ENCODE data around the gene FBP1.

Gene FBP1

DNA sequence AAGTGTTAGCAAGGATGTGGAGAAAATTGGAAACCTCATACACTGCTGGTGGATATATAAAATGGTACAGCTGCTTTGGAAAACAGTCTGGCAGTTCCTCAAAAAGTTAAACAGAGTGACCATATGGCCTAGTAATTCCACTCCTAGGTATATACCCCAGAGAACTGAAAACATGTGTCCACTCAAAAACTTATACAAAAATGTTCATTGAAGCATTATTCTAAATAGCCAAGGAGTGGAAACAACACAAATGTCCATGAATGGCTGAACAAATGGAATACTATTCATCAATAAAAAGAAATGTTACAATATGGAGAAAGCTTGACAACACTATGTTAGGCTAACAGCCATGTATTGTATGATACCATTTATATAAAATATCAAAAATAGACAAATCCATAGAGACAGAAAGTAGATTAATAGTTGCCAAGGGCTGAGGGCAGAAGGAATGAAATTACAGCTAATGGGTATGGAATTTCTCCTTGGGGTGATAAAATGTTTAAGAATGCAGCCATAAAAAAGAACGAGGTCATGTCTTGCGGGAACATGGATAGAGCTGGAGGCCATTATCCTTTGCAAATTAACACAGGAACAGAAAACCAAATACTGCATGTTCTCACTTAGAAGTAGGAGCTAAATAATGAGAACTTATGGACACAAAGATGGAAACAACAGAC is 33.6 kb upstream of the FBP1 start:
- Histone ChIP-seq H3K4me3 (ENCODE audit: low read length) (no peak overlapping the region), H3K4me1 (ENCODE audit: control insufficient read depth, low read depth, low read length) (peaks cover 1% of the 10 kb centered on the region), H2BK5ac (ENCODE audit: low read length) (no peak overlapping the region), H3K79me2 (ENCODE audit: control insufficient read depth, insufficient read depth, low read length) (no peaks in the 10 kb centered on the region), H3K4me2 (ENCODE audit: low read length) (no peak overlapping the region), H3K79me1 (ENCODE audit: low read length) (no peaks in the 10 kb centered on the region), H2BK120ac (ENCODE audit: low read depth, low read length) (no peak overlapping the region), H3K56ac (ENCODE audit: low read length) (no peak overlapping the region), H4K5ac (ENCODE audit: low read length) (no peak overlapping the region), H3K9ac (ENCODE audit: low read length) (no peak overlapping the region), H3K23ac (ENCODE audit: low read length) (no peak overlapping the region), H2AK5ac (ENCODE audit: low read length) (no peak overlapping the region), H3K18ac (ENCODE audit: low read length) (no peak overlapping the region), H4K8ac (ENCODE audit: low read depth, low read length) (no peak overlapping the region), H2BK15ac (replicated peaks; ENCODE audit: low read depth) (no peak overlapping the region), H3K4ac (ENCODE audit: low read depth, low read length) (no peak overlapping the region), H3K27ac (ENCODE audit: low read depth, low read length) (no peak overlapping the region), H3K36me3 (ENCODE audit: control insufficient read depth, insufficient read depth, low read length) (no peaks in the 10 kb centered on the region), H3K27me3 (ENCODE audit: insufficient read depth, low read length, poor library complexity) (no peaks in the 10 kb centered on the region)
- WGBS (ENCODE audit: extremely low coverage, insufficient coverage, low lambda C conversion rate), result no CpG with 5 or more reads among the region's 2 CpGs
- DNase-seq, result peak; percentile 58

DNA sequence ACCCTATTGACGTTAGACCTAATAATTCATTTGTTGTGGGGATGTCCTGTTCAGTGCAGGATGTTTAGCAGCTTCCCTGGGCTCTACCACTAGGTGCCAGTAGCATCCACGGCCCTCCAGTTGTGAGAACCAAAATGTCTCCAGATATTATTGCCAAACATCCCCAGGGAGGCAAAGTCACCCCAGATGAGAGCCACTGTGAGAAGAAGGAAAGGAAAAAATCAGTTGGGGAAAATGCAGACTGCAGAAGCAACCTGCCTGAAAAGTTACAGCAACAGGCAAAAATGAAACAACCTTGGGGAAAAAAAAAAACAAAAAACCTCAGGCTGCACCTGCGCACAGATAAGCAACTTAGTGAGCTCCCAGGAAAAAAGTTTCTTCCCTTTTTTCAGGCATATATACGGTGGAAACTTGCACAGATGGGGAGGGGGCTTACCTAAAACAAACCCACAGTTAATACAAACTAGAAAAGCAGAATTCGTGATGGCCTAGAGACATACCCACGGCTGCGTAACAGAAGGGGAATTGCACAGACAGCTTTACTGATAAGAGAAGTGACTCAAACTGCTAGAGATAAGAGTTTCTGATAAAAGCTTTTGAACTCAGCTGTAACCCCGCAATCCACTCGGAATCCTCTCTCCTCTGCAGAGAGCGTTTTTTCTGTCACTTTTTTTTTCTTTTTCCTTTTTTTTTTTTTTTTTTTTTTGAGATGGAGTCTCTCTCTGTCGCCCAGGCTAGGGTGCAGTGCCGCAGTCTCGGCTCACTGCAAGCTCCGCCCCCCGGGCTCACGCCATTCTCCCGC is 29.8 kb upstream of the FBP1 start:
- Histone ChIP-seq H3K79me2 (ENCODE audit: control insufficient read depth, insufficient read depth, low read length) (no peaks in the 10 kb centered on the region), H3K4me2 (ENCODE audit: low read length) (no peak overlapping the region), H3K9ac (ENCODE audit: low read length) (no peak overlapping the region), H2BK15ac (replicated peaks; ENCODE audit: low read depth) (no peak overlapping the region), H3K79me1 (ENCODE audit: low read length) (no peaks in the 10 kb centered on the region), H3K27ac (ENCODE audit: low read depth, low read length) (peak overlapping the region; percentile 44), H3K36me3 (ENCODE audit: control insufficient read depth, insufficient read depth, low read length) (no peaks in the 10 kb centered on the region), H3K4me3 (ENCODE audit: low read length) (no peak overlapping the region), H3K27me3 (ENCODE audit: insufficient read depth, low read length, poor library complexity) (no peaks in the 10 kb centered on the region), H3K4ac (ENCODE audit: low read depth, low read length) (no peak overlapping the region), H2AK5ac (ENCODE audit: low read length) (no peak overlapping the region), H3K18ac (ENCODE audit: low read length) (no peak overlapping the region), H4K5ac (ENCODE audit: low read length) (no peak overlapping the region), H3K56ac (ENCODE audit: low read length) (no peak overlapping the region), H2BK120ac (ENCODE audit: low read depth, low read length) (no peak overlapping the region), H3K4me1 (ENCODE audit: control insufficient read depth, low read depth, low read length) (peaks cover 1% of the 10 kb centered on the region), H3K23ac (ENCODE audit: low read length) (no peak overlapping the region), H2BK5ac (ENCODE audit: low read length) (no peak overlapping the region), H4K8ac (ENCODE audit: low read depth, low read length) (no peak overlapping the region)
- WGBS (ENCODE audit: extremely low coverage, insufficient coverage, low lambda C conversion rate), result no CpG with 5 or more reads among the region's 17 CpGs
- peak; percentile 81 for DNase-seq

DNA sequence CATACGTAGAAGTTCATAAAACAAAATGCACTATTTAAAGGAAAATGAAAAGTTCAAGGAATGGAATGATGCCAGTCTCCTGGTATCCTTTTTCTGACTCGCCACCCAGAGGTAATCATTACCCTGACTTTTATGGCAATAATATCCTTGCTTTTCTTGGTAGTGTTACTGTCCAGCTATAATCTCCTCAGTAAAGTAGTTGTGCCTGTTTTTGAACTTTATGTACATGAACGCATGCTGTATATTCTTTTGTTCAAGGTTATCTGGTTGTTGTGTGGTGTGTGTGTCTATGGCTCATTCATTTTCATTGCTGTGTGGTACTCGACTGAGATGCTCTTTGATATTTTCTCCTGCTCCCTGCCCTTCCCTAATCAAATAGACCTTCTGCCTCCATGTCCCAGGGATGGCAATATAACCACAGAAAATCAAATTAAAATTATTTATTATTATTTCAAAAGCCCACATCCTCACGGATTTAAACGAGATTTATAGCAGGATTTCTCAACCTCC is 29.2 kb upstream of the FBP1 start:
- Histone ChIP-seq H3K23ac (ENCODE audit: low read length) (no peak overlapping the region), H3K27ac (ENCODE audit: low read depth, low read length) (no peak overlapping the region), H3K4ac (ENCODE audit: low read depth, low read length) (no peak overlapping the region), H3K79me1 (ENCODE audit: low read length) (no peaks in the 10 kb centered on the region), H3K4me1 (ENCODE audit: control insufficient read depth, low read depth, low read length) (peaks cover 1% of the 10 kb centered on the region), H4K8ac (ENCODE audit: low read depth, low read length) (no peak overlapping the region), H3K56ac (ENCODE audit: low read length) (no peak overlapping the region), H4K5ac (ENCODE audit: low read length) (no peak overlapping the region), H3K36me3 (ENCODE audit: control insufficient read depth, insufficient read depth, low read length) (no peaks in the 10 kb centered on the region), H2BK15ac (replicated peaks; ENCODE audit: low read depth) (no peak overlapping the region), H3K9ac (ENCODE audit: low read length) (no peak overlapping the region), H3K4me3 (ENCODE audit: low read length) (no peak overlapping the region), H2BK5ac (ENCODE audit: low read length) (no peak overlapping the region), H2AK5ac (ENCODE audit: low read length) (no peak overlapping the region), H2BK120ac (ENCODE audit: low read depth, low read length) (no peak overlapping the region), H3K27me3 (ENCODE audit: insufficient read depth, low read length, poor library complexity) (no peaks in the 10 kb centered on the region), H3K79me2 (ENCODE audit: control insufficient read depth, insufficient read depth, low read length) (no peaks in the 10 kb centered on the region), H3K18ac (ENCODE audit: low read length) (no peak overlapping the region), H3K4me2 (ENCODE audit: low read length) (no peak overlapping the region)
- no peak for DNase-seq
- no CpG with 5 or more reads among the region's 6 CpGs for WGBS (ENCODE audit: extremely low coverage, insufficient coverage, low lambda C conversion rate)

DNA sequence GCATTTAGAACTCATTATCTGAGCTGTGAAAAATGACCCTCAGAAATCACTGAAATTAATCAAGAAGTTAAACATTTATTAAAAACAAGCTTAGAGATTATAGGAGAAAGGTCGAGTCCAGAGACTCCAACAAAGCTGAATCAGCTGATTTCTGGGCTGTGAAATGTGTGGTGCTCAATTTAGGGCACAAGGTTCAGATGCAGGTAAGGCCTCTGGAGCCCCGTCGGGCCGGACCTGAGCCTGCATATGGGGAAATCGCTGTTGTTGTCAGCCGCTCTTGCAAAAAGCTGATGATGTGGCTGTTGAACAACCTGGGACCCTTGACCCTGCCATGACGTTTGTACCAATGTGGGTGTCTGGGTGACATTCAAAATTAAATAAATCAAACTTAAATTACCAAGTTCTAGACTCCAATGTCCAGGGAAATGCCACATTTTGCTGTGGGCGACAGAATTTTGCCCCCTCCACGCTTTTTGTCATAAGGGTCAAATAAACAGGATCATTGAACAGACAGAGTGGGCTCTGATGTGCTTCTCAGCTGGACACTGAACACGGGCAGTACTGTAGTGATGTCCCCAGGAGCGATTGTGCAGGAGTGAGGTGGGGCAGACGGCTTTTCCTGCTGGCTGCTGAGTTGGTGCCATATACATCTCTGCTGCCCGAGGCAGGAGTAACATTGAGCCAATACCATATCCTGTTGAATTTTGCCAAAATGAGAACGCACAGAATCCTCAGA is 27.2 kb upstream of the FBP1 start:
- H3K4ac ChIP-seq (ENCODE audit: low read depth, low read length), result no peak overlapping the region
- H3K79me1 ChIP-seq (ENCODE audit: low read length), result no peaks in the 10 kb centered on the region
- H3K79me2 ChIP-seq (ENCODE audit: control insufficient read depth, insufficient read depth, low read length), result no peaks in the 10 kb centered on the region
- H4K8ac ChIP-seq (ENCODE audit: low read depth, low read length), result no peak overlapping the region
- H3K23ac ChIP-seq (ENCODE audit: low read length), result no peak overlapping the region
- H2BK120ac ChIP-seq (ENCODE audit: low read depth, low read length), result no peak overlapping the region
- no peak overlapping the region for H3K9ac ChIP-seq (ENCODE audit: low read length)
- no peak overlapping the region for H3K18ac ChIP-seq (ENCODE audit: low read length)
- H3K4me3 ChIP-seq (ENCODE audit: low read length), result no peak overlapping the region
- WGBS (ENCODE audit: extremely low coverage, insufficient coverage, low lambda C conversion rate), result no CpG with 5 or more reads among the region's 14 CpGs
- H3K4me1 ChIP-seq (ENCODE audit: control insufficient read depth, low read depth, low read length), result peaks cover 1% of the 10 kb centered on the region
- H3K27ac ChIP-seq (ENCODE audit: low read depth, low read length), result no peak overlapping the region
- no peaks in the 10 kb centered on the region for H3K36me3 ChIP-seq (ENCODE audit: control insufficient read depth, insufficient read depth, low read length)
- no peaks in the 10 kb centered on the region for H3K27me3 ChIP-seq (ENCODE audit: insufficient read depth, low read length, poor library complexity)
- H2BK5ac ChIP-seq (ENCODE audit: low read length), result no peak overlapping the region
- H2AK5ac ChIP-seq (ENCODE audit: low read length), result no peak overlapping the region
- H2BK15ac ChIP-seq (replicated peaks; ENCODE audit: low read depth), result no peak overlapping the region
- H4K5ac ChIP-seq (ENCODE audit: low read length), result no peak overlapping the region
- no peak for DNase-seq
- H3K4me2 ChIP-seq (ENCODE audit: low read length), result no peak overlapping the region
- H3K56ac ChIP-seq (ENCODE audit: low read length), result no peak overlapping the region

DNA sequence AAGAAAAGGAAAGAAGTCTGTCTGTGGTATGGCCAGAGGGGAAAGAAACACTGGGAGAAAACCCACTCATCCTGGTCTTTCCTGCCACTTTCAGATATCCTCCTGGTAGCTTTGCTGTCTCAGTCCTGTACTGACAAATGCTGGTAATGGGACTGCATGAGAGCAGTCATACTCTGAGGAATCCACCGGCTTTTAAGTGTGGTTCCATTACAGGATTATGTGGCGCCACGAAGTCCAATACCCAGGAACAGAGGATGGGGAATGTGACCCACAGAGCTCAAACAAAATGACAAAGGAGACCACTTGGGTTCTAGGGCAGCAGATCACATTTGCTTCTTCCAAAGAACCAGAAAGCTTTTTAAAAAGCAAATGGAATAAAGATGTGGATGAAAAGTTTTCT is 26.3 kb upstream of the FBP1 start:
- H4K5ac ChIP-seq (ENCODE audit: low read length), result no peak overlapping the region
- H3K79me2 ChIP-seq (ENCODE audit: control insufficient read depth, insufficient read depth, low read length), result no peaks in the 10 kb centered on the region
- no peaks in the 10 kb centered on the region for H3K27me3 ChIP-seq (ENCODE audit: insufficient read depth, low read length, poor library complexity)
- no peak for DNase-seq
- no peak overlapping the region for H3K4ac ChIP-seq (ENCODE audit: low read depth, low read length)
- H3K18ac ChIP-seq (ENCODE audit: low read length), result no peak overlapping the region
- no peak overlapping the region for H2BK5ac ChIP-seq (ENCODE audit: low read length)
- H4K8ac ChIP-seq (ENCODE audit: low read depth, low read length), result no peak overlapping the region
- H3K27ac ChIP-seq (ENCODE audit: low read depth, low read length), result no peak overlapping the region
- no peak overlapping the region for H2AK5ac ChIP-seq (ENCODE audit: low read length)
- WGBS (ENCODE audit: extremely low coverage, insufficient coverage, low lambda C conversion rate), result no CpG with 5 or more reads among the region's 3 CpGs
- H2BK15ac ChIP-seq (replicated peaks; ENCODE audit: low read depth), result no peak overlapping the region
- H3K36me3 ChIP-seq (ENCODE audit: control insufficient read depth, insufficient read depth, low read length), result no peaks in the 10 kb centered on the region
- H2BK120ac ChIP-seq (ENCODE audit: low read depth, low read length), result no peak overlapping the region
- H3K9ac ChIP-seq (ENCODE audit: low read length), result no peak overlapping the region
- no peak overlapping the region for H3K23ac ChIP-seq (ENCODE audit: low read length)
- H3K4me3 ChIP-seq (ENCODE audit: low read length), result no peak overlapping the region
- H3K4me1 ChIP-seq (ENCODE audit: control insufficient read depth, low read depth, low read length), result peaks cover 1% of the 10 kb centered on the region
- H3K56ac ChIP-seq (ENCODE audit: low read length), result no peak overlapping the region
- H3K4me2 ChIP-seq (ENCODE audit: low read length), result no peak overlapping the region
- H3K79me1 ChIP-seq (ENCODE audit: low read length), result no peaks in the 10 kb centered on the region

Measured in mesendoderm (in vitro differentiated cells).